ENCODE results near the gene LRFN5. TPM values are rescaled to one million over a fixed set of nuclear protein-coding genes. Genes with fewer than 3 reads are reported as not detected.
"Not testable (repeated sequence)": the region's sequence is repeated elsewhere in the genome, so short reads cannot be mapped to it uniquely, and the experiment has no call there.

LRFN5 gene
- total and polyA plus RNA-seq, 10 of the 15 experiments (the other 5 are each of a cell fraction or from before 2014, with no cell fraction given), result 0.06 to 1.2 TPM; not detected in 8

DNA sequence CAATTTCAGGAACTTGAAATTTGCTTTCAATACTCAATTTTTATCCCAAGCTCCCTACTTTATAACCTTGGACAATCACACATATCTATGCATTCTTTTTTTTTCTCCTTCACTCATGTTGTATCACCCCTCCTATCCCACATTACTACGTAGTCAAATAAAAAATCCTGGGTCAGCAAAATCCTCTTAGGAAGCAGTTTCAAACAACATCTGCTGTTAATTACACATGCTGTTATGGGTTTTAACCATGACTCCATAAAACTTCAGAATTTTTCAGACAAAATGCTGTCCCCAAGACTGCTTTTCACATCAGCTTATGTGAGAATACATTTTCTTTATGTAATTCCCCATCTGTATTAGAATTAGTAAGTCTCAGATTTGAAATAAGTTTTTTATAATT lies 61.7 kb downstream of the LRFN5 start:
- no TSS peak for BruUV-seq (replicated peaks)
- intact Hi-C loops (cut with micrococcal nuclease; ENCODE audit: unreplicated experiment) (no loop called here), in situ Hi-C loops (cut with MboI) (no loop called here)
- H3K36me3 ChIP-seq (ENCODE audit: control insufficient read depth in 2 of 2, insufficient read depth in 2 of 2, low read length in 1 of 2), result no peaks in the 10 kb centered on the region
- POLR2A ChIA-PET, result no interaction called here
- 0% methylated on average over 1 of the region's 1 CpG for WGBS (ENCODE audit: insufficient coverage, insufficient replicate concordance, low lambda C conversion rate, missing lambda C conversion rate)
- no peak overlapping the region for H3K4me3 ChIP-seq
- H3K9ac ChIP-seq (ENCODE audit: control insufficient read depth, insufficient read depth, low read length), result no peak overlapping the region
- no peaks in the 10 kb centered on the region for H4K20me1 ChIP-seq (ENCODE audit: control insufficient read depth, insufficient read depth)
- H3K4me1 ChIP-seq (ENCODE audit: control insufficient read depth, insufficient read depth, low read length), result no peaks in the 10 kb centered on the region
- H2AFZ ChIP-seq (ENCODE audit: control insufficient read depth, low read depth, low read length), result no peak overlapping the region
- RAD21 ChIA-PET (ENCODE audit: unreplicated experiment), result no interaction called here
- no peaks in the 10 kb centered on the region for H3K27me3 ChIP-seq (replicated peaks in 1 of 2; ENCODE audit: control insufficient read depth in 2 of 2, insufficient read depth in 2 of 2, low read length in 1 of 2)
- TF ChIP-seq HDGF (IDR thresholded peaks at IDR 0.05) (no peak), SPI1 (IDR thresholded peaks at IDR 0.05; ENCODE audit: borderline replicate concordance, insufficient read depth, low read depth, low read length) (no peak), LARP7 (IDR thresholded peaks at IDR 0.05) (no peak), NFYB (IDR thresholded peaks at IDR 0.05; ENCODE audit: insufficient read depth, low read depth, low read length) (no peak), NFXL1 (IDR thresholded peaks at IDR 0.05; ENCODE audit: borderline replicate concordance) (no peak), POLR2A (IDR thresholded peaks at IDR 0.05; ENCODE audit: low read depth, low read length) (no peak), RAD21 (IDR thresholded peaks at IDR 0.05; ENCODE audit: insufficient read depth, low read depth, low read length) (no peak)
- TF ChIP-seq, protein P1, sequence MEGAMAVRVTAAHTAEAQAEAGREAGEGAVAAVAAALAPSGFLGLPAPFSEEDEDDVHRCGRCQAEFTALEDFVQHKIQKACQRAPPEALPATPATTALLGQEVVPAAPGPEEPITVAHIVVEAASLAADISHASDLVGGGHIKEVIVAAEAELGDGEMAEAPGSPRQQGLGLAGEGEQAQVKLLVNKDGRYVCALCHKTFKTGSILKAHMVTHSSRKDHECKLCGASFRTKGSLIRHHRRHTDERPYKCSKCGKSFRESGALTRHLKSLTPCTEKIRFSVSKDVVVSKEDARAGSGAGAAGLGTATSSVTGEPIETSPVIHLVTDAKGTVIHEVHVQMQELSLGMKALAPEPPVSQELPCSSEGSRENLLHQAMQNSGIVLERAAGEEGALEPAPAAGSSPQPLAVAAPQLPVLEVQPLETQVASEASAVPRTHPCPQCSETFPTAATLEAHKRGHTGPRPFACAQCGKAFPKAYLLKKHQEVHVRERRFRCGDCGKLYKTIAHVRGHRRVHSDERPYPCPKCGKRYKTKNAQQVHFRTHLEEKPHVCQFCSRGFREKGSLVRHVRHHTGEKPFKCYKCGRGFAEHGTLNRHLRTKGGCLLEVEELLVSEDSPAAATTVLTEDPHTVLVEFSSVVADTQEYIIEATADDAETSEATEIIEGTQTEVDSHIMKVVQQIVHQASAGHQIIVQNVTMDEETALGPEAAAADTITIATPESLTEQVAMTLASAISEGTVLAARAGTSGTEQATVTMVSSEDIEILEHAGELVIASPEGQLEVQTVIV (IDR thresholded peaks at IDR 0.05; ENCODE audit: borderline replicate concordance, partially characterized antibody), result no peak
- TF ChIP-seq, protein P2, sequence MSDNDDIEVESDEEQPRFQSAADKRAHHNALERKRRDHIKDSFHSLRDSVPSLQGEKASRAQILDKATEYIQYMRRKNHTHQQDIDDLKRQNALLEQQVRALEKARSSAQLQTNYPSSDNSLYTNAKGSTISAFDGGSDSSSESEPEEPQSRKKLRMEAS (IDR thresholded peaks at IDR 0.05; ENCODE audit: low read depth, low read length), result no peak
- TF ChIP-seq, protein P3, sequence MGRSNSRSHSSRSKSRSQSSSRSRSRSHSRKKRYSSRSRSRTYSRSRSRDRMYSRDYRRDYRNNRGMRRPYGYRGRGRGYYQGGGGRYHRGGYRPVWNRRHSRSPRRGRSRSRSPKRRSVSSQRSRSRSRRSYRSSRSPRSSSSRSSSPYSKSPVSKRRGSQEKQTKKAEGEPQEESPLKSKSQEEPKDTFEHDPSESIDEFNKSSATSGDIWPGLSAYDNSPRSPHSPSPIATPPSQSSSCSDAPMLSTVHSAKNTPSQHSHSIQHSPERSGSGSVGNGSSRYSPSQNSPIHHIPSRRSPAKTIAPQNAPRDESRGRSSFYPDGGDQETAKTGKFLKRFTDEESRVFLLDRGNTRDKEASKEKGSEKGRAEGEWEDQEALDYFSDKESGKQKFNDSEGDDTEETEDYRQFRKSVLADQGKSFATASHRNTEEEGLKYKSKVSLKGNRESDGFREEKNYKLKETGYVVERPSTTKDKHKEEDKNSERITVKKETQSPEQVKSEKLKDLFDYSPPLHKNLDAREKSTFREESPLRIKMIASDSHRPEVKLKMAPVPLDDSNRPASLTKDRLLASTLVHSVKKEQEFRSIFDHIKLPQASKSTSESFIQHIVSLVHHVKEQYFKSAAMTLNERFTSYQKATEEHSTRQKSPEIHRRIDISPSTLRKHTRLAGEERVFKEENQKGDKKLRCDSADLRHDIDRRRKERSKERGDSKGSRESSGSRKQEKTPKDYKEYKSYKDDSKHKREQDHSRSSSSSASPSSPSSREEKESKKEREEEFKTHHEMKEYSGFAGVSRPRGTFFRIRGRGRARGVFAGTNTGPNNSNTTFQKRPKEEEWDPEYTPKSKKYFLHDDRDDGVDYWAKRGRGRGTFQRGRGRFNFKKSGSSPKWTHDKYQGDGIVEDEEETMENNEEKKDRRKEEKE (IDR thresholded peaks at IDR 0.05), result no peak
- TF ChIP-seq, protein P4, sequence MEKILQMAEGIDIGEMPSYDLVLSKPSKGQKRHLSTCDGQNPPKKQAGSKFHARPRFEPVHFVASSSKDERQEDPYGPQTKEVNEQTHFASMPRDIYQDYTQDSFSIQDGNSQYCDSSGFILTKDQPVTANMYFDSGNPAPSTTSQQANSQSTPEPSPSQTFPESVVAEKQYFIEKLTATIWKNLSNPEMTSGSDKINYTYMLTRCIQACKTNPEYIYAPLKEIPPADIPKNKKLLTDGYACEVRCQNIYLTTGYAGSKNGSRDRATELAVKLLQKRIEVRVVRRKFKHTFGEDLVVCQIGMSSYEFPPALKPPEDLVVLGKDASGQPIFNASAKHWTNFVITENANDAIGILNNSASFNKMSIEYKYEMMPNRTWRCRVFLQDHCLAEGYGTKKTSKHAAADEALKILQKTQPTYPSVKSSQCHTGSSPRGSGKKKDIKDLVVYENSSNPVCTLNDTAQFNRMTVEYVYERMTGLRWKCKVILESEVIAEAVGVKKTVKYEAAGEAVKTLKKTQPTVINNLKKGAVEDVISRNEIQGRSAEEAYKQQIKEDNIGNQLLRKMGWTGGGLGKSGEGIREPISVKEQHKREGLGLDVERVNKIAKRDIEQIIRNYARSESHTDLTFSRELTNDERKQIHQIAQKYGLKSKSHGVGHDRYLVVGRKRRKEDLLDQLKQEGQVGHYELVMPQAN (conservative IDR thresholded peaks at IDR 0.05), result no peak
- H3K4me2 ChIP-seq (ENCODE audit: control insufficient read depth, insufficient read depth), result no peak overlapping the region
- no peak overlapping the region for H3K27ac ChIP-seq (ENCODE audit: control insufficient read depth, insufficient read depth)
- SMC1A ChIA-PET (ENCODE audit: uncharacterized antibody, unreplicated experiment), result interaction anchor here (1.6 kb wide), 1 partner anchor 10 kb away, joined by 4 read pairs; no protein-coding TSS in a partner anchor
- no peaks in the 10 kb centered on the region for H3K9me3 ChIP-seq (replicated peaks; ENCODE audit: control insufficient read depth, insufficient read depth, low read length)
- no peaks in the 10 kb centered on the region for H3K79me2 ChIP-seq (ENCODE audit: control insufficient read depth, insufficient read depth, low read length)
- CTCF ChIA-PET, result no interaction called here
- ATAC-seq (no peak), FAIRE-seq (no peak), DNase-seq (ENCODE audit: low read depth, low spot score) (no peak)

DNA sequence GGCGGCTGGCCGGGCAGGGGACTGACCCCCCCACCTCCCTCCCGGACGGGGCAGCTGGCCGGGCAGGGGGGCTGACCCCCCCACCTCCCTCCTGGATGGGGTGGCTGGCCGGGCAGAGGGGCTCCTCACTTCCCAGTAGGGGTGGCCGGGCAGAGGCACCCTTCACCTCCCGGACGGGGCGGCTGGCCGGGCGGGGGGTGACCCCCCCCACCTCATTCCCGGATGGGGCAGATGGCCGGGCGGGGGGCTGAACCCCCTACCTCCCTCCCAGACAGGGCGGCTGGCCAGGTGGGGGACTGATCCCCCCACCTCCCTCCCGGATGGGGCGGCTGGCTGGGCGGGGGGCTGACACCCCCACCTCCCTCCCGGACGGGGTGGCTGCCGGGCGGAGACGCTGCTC lies 66.9 kb downstream of the LRFN5 start:
- H3K4me3 ChIP-seq; CTCF ChIA-PET; H3K79me2 ChIP-seq (ENCODE audit: control insufficient read depth, insufficient read depth, low read length); H3K4me2 ChIP-seq (ENCODE audit: control insufficient read depth, insufficient read depth); H4K20me1 ChIP-seq (ENCODE audit: control insufficient read depth, insufficient read depth); FAIRE-seq; POLR2A ChIA-PET; BruUV-seq (replicated peaks); RAD21 ChIA-PET (ENCODE audit: unreplicated experiment); DNase-seq (ENCODE audit: low read depth, low spot score); H3K27ac ChIP-seq (ENCODE audit: control insufficient read depth, insufficient read depth); H3K27me3 ChIP-seq (replicated peaks in 1 of 2; ENCODE audit: control insufficient read depth in 2 of 2, insufficient read depth in 2 of 2, low read length in 1 of 2); SMC1A ChIA-PET (ENCODE audit: uncharacterized antibody, unreplicated experiment); intact Hi-C loops (cut with micrococcal nuclease; ENCODE audit: unreplicated experiment); H3K4me1 ChIP-seq (ENCODE audit: control insufficient read depth, insufficient read depth, low read length); H3K9ac ChIP-seq (ENCODE audit: control insufficient read depth, insufficient read depth, low read length); in situ Hi-C loops (cut with MboI); H3K36me3 ChIP-seq (ENCODE audit: control insufficient read depth in 2 of 2, insufficient read depth in 2 of 2, low read length in 1 of 2); ATAC-seq; H3K9me3 ChIP-seq (replicated peaks; ENCODE audit: control insufficient read depth, insufficient read depth, low read length); H2AFZ ChIP-seq (ENCODE audit: control insufficient read depth, low read depth, low read length): not testable (repeated sequence)
- WGBS (ENCODE audit: insufficient coverage, insufficient replicate concordance, low lambda C conversion rate, missing lambda C conversion rate), result 71% methylated on average over 11 of the region's 24 CpGs

All from GM12878 (cell line).